Activated CD4-positive, alpha-beta T cell treated with anti-CD3 and anti-CD28 coated beads for 1 hour (primary cell): ENCODE data around the gene IGF2R.
"Not testable (repeated sequence)": the region's sequence is repeated elsewhere in the genome, so short reads cannot be mapped to it uniquely, and the experiment has no call there.

Source experiments
- DNase-seq: peaks from one replicate; pipeline ENCODE4 v3.0.0-alpha.2; 2020

The IGF2R gene

GRCh38 chr6:159997498-159998101 is 28.7 kb downstream of the IGF2R start:
- DNase-seq = no peak

- DNase-seq = no peak
Measured at GRCh38 chr6:159998538-159998937, 29.7 kb downstream of the IGF2R start.

GRCh38 chr6:159999240-159999671 is 30.4 kb downstream of the IGF2R start:
- no peak for DNase-seq

GRCh38 chr6:160000280-160000704 is 31.4 kb downstream of the IGF2R start:
- no peak for DNase-seq

GRCh38 chr6:160000893-160001427 is 32.1 kb downstream of the IGF2R start:
- DNase-seq = not testable (repeated sequence)

GRCh38 chr6:160002882-160003281 is 34.0 kb downstream of the IGF2R start:
- DNase-seq = no peak

- no peak for DNase-seq
Measured at GRCh38 chr6:160004018-160004417, 35.1 kb downstream of the IGF2R start.

GRCh38 chr6:160004419-160005175 is 35.7 kb downstream of the IGF2R start:
- DNase-seq = no peak

GRCh38 chr6:160005211-160005610 is 36.3 kb downstream of the IGF2R start:
- no peak for DNase-seq

GRCh38 chr6:160005861-160006540 is 37.1 kb downstream of the IGF2R start:
- DNase-seq = no peak

GRCh38 chr6:160007145-160007544 is 38.3 kb downstream of the IGF2R start:
- DNase-seq = no peak

GRCh38 chr6:160007611-160008010 is 38.7 kb downstream of the IGF2R start:
- DNase-seq = no peak

- DNase-seq = no peak
Measured at GRCh38 chr6:160010067-160010466, 41.2 kb downstream of the IGF2R start.

GRCh38 chr6:160013987-160014868 is 45.3 kb downstream of the IGF2R start:
- DNase-seq = no peak

- DNase-seq = no peak
Measured at GRCh38 chr6:160014869-160015182, 45.9 kb downstream of the IGF2R start.

GRCh38 chr6:160015778-160016684 is 47.1 kb downstream of the IGF2R start:
- DNase-seq = no peak

GRCh38 chr6:160022101-160022500 is 53.2 kb downstream of the IGF2R start:
- no peak for DNase-seq

- no peak for DNase-seq
Measured at GRCh38 chr6:160022793-160023192, 53.9 kb downstream of the IGF2R start.

GRCh38 chr6:160024152-160024551 is 55.3 kb downstream of the IGF2R start:
- no peak for DNase-seq

GRCh38 chr6:160027076-160027475 is 58.2 kb downstream of the IGF2R start:
- DNase-seq = no peak

GRCh38 chr6:160027931-160028330 is 59.0 kb downstream of the IGF2R start:
- no peak for DNase-seq
